Fibroblast of villous mesenchyme (primary cell): ENCODE results near the gene METTL5. TPM values are rescaled to one million over a fixed set of nuclear protein-coding genes. Genes with fewer than 3 reads are reported as not detected.
A peak's percentile ranks its signal among the peaks of the same experiment; 100 is the strongest.

Experiments
- DNase-seq: peaks from one replicate; pipeline ENCODE4 v3.0.0-alpha.2; 2010; ENCODE audit warnings: low read depth
- H3K4me3 ChIP-seq: 2 replicates; pipeline ENCODE4 v1.5.1; 2011; ENCODE audit warnings: low read depth, mild to moderate bottlenecking, low read length
- CTCF ChIP-seq: IDR thresholded peaks from 2 replicates; pipeline ENCODE4 v1.5.1; 2012; ENCODE audit warnings: low read depth, mild to moderate bottlenecking, low read length; ENCODE audit not compliant: insufficient read depth
- total RNA-seq: library from RNA; depleted of rRNA; stranded (reverse); fragments of >200 nt; gene quantifications from 2 replicates; pipeline ENCODE4 v1.2.3, GENCODE V29; 2012

The METTL5 gene
- total RNA-seq, 1 donor: 51.8 TPM

DNA sequence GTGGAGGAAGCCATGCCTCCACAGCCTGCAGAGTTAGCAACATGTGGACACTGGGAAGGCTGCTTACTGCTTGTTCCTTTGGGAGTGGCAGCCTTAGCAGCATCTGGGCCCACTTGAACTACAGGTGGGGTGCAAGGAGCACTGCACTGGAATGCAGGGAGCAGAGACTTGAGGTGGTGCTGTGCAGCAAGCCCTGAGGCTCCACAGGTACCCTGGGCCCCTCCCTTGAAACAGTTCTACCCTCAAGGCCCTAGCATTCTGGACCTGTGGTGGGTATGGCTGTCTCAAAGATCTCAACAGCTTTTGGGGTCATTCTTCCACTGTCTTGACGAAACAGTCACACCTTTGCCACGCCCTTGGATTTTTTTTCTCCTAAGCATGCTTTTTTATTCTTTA lies 16.0 kb upstream of the METTL5 start:
- no peak for DNase-seq
- TF ChIP-seq CTCF: no peak
- no peak overlapping the region for H3K4me3 ChIP-seq

DNA sequence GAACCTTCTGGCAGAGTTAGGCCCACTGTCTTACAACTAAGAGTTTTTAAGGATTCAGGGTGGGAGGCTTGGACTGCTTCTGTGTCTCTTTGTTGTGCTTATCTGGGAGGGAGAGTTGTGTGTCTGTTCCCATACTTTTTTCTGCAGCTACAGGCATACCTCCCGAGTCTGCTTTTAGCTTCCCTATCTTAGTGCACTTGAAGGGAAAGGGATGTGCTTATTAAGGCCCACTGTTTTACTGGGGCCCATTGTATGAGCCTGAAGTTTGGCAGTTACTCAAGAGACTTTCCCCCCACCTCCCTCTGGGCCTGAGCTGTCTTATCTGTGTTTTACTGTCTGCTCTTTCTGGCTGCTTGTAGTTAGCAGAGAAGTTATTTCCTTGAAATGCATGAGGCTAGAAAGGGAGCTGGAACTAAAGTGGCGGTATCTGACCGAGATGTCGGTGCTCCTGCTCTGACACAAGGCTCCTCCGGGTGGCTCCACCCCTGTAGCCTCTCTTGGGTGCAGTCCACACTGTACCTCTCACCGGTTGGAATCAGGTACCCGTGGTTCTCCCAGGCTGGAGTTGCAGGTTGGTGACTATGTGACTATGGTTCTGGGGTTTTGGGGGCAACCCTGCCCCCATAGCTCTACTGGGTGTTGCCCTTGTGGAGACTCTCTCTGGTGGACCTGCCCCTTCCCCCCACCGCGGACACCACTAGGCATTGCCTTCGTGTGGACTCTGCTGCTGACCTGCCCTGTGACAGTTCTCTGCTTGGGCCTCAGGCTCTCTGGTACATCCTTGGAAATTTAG lies 15.4 kb upstream of the METTL5 start:
- DNase-seq: peak; percentile 41
- no peak overlapping the region for H3K4me3 ChIP-seq
- TF ChIP-seq CTCF: no peak

DNA sequence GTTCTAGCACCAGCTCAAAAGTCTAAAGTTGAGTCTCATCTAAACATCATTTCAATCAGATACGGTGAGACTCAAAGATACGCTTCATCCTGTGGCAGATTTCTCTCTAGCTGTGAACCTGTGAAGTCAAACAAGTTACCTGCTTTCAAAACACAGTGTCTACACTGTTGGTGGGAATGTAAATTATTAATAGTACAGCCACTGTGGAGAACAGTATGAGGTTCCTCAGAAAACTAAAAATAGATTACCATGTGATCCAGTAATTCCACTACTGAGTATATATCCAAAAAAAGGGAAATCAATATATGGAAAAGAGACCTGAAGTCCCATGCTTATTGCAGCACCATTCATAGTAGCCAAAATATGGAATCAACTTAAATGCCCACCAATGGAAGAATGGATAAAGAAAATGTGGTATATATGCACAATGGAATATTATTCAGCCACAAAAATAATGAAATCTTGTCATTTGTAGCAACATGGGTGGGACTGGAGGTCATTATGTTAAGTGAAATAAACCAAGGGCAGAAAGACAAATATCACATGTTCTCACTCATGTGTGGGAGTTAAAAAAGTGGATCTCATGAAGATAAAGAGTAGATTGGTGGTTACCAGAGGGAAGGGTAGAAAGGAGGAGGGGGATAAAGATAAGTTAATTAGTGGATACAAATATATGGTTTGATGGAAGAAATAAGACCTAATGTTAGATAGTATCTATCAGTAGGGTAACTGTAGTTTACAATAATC lies 14.2 kb upstream of the METTL5 start:
- TF ChIP-seq CTCF: no peak
- DNase-seq: no peak
- no peak overlapping the region for H3K4me3 ChIP-seq

DNA sequence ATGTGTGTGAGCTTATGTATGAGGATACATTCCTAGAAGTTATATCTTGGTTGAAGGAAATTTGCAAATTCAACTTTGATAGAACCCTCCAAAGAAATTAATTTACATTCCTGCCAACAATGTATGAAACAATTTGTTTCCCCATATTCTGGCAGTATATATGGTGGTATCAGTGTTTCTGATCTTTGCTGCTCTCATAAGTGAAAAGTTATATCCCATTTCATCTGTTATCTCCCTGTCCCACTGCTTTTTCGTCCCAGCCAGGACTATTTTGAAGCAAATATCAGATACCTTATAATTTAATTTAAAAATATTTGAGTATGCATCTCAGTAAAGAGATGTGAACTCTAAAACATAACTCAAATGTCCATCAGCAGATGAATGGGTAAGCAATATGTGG lies 9.7 kb upstream of the METTL5 start:
- no peak for DNase-seq
- TF ChIP-seq CTCF: no peak
- H3K4me3 ChIP-seq: no peak overlapping the region

GRCh38 chr2:169828141-169828811 lies 3.6 kb upstream of the METTL5 start:
- no peak for TF ChIP-seq CTCF
- H3K4me3 ChIP-seq: peak overlapping the region; percentile 90
- DNase-seq: peak; percentile 52

DNA sequence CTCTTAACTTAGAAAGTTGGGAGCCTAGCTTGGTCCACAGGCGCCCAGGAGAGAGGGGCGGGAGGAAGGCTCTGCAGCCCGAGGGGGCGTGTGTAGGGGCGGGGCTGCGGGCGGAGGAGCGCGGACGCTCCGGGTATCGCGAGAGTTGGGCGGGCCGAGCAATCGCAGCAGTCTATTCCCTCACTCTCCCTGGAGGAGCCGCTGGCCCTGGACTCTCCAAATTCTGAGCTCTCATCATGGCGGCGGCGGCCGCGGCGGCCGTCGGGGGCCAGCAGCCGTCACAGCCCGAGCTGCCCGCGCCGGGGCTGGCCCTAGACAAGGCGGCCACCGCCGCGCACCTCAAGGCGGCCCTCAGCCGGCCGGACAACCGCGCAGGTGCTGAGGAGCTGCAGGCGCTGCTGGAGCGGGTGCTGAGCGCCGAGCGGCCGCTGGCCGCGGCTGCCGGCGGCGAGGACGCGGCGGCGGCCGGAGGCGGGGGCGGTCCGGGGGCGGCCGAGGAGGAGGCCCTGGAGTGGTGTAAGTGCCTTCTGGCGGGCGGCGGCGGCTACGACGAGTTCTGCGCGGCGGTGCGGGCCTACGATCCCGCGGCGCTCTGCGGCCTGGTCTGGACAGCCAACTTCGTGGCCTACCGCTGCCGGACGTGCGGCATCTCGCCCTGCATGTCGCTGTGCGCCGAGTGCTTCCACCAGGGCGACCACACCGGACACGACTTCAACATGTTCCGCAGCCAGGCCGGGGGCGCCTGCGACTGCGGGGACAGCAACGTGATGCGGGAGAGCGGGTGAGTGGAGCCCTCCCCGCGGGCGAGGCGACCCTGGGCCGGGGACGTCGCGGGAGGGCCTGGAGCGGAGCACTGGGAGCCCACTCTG lies 2.8 kb upstream of the METTL5 start, which contains the start of gene UBR3:
Gene UBR3, plus strand, starts transcription at position 183 of the 869 bp plus-strand sequence. Its CDS starts 54 bp downstream, at position 237.
- TF ChIP-seq CTCF: no peak
- peak; percentile 93 for DNase-seq

More for the DNA sequence above, 2.8 kb upstream of the METTL5 start, which contains the start of gene UBR3:
- H3K4me3 ChIP-seq: peak within 1 kb of the TSS; percentile 90
